ENCODE data around the gene SH3TC1.

The SH3TC1 gene

GRCh38 chr4:8182294-8182693, 16.8 kb upstream of the SH3TC1 start:
- no peak for DNase-seq

GRCh38 chr4:8182858-8183725, 16.0 kb upstream of the SH3TC1 start:
- DNase-seq = no peak

GRCh38 chr4:8184061-8184460, 15.0 kb upstream of the SH3TC1 start:
- DNase-seq = no peak

GRCh38 chr4:8185295-8185694, 13.8 kb upstream of the SH3TC1 start:
- no peak for DNase-seq

- DNase-seq = no peak
These were observed 13.2 kb upstream of the SH3TC1 start for GRCh38 chr4:8185930-8186329.

- no peak for DNase-seq
These were observed 11.0 kb upstream of the SH3TC1 start for GRCh38 chr4:8188085-8188484.

GRCh38 chr4:8188743-8189550, 10.1 kb upstream of the SH3TC1 start:
- no peak for DNase-seq

- no peak for DNase-seq
These were observed 9.3 kb upstream of the SH3TC1 start for GRCh38 chr4:8189551-8190466.

- DNase-seq = no peak
These were observed 7.8 kb upstream of the SH3TC1 start for GRCh38 chr4:8191136-8191747.

- peak; percentile 63 for DNase-seq
These were observed 6.0 kb upstream of the SH3TC1 start for GRCh38 chr4:8192748-8193738.

- DNase-seq = no peak
These were observed 4.5 kb upstream of the SH3TC1 start for GRCh38 chr4:8194306-8195242.

- no peak for DNase-seq
These were observed 3.7 kb upstream of the SH3TC1 start for GRCh38 chr4:8195431-8195830.

- DNase-seq = no peak
These were observed 3.1 kb upstream of the SH3TC1 start for GRCh38 chr4:8195841-8196458.

- DNase-seq = no peak
These were observed 1.6 kb upstream of the SH3TC1 start for GRCh38 chr4:8197521-8197920.

GRCh38 chr4:8198206-8198905, 734 bp upstream of the SH3TC1 start:
- no peak for DNase-seq

- no peak for DNase-seq
These were observed 658 bp downstream of the SH3TC1 start for GRCh38 chr4:8199594-8200301.

GRCh38 chr4:8200302-8200975, 1.3 kb downstream of the SH3TC1 start:
- DNase-seq = no peak

GRCh38 chr4:8201321-8201781, 2.3 kb downstream of the SH3TC1 start:
- DNase-seq = no peak
